Measurements from ENCODE around the gene PCBP3. TPM values are rescaled to one million over a fixed set of nuclear protein-coding genes. Genes with fewer than 3 reads are reported as not detected.

Gene PCBP3
- total and polyA plus RNA-seq, 4 donors: 0.36 to 1.6 (median 0.42) TPM

DNA sequence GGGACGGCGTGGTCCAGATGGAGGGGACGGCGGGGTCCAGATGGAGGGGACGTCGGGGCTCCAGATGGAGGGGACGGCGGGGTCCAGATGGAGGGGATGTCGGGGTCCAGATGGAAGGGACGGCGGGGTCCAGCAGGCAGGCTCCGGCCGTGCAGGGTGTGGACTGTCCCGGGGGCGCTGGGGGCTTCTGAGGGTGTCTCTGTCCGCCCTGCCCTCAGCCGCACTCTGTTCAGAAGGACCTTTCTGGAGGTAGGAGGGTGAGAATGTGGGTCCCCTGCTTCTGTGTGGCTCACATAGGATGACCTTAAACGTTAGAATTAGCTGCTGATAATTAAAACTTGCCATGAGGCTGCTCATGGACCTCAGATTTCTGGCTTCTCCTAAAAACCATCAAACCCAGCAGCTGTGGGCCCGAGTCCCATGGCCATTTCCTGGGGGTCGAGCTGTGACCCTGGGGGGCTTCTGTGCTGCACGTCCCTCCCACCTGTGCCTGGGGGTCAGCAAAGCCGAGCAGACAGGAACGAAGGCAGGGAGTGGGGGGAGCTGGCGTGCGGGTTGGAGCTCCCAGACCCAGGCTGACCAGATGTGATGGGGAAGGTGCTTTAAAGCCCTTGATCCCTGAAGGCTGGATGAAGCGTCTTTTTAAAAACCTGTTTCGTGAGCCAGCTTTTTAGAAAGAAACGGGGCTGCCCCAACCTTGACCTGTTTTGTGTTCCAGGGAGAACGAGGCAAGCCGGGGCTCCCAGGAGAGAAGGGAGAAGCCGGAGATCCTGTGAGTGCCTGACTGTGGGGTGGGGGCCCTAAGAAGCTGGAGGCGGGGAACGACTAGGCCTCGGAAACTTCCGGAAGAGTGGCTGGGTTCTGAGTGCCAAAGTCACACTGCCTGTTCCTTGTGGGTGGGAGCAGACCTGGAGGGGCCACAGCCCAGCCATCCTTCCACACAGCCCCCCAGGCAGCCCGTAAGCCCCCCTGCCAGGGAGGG is 345.1 kb downstream of the PCBP3 start:
- Histone ChIP-seq H3K4me1 (ENCODE audit: control insufficient read depth in 4 of 4, insufficient read depth in 4 of 4, low read length in 3 of 4) (no peaks in the 10 kb centered on the region), H3K27me3 (ENCODE audit: control insufficient read depth in 4 of 4, insufficient read depth in 4 of 4, low read length in 3 of 4) (no peaks in the 10 kb centered on the region), H3K9ac (ENCODE audit: low read depth in 1 of 2, low read length in 2 of 2) (no peak overlapping the region), H3K9me3 (ENCODE audit: control insufficient read depth in 4 of 4, low read length in 3 of 4) (no peaks in the 10 kb centered on the region), H3K4me3 (ENCODE audit: low read depth in 1 of 3, low read length in 3 of 3) (no peak overlapping the region), H3K36me3 (ENCODE audit: control insufficient read depth in 4 of 4, insufficient read depth in 3 of 4, low read depth in 1 of 4, low read length in 3 of 4) (peaks cover 2 to 12% (median 8%) of the 10 kb centered on the region in 4 donors), H3K27ac (ENCODE audit: low read depth in 1 of 2, low read length in 2 of 2) (no peak overlapping the region)
- TF ChIP-seq HNF4G (IDR thresholded peaks at IDR 0.05) (no peak), SP1 (IDR thresholded peaks at IDR 0.05) (no peak), GABPA (IDR thresholded peaks at IDR 0.05 in 1 of 2, conservative IDR thresholded peaks at IDR 0.05 in 1 of 2) (no peak), FOXA1 (IDR thresholded peaks at IDR 0.05) (no peak), RXRA (IDR thresholded peaks at IDR 0.05) (no peak), HNF4A (conservative IDR thresholded peaks at IDR 0.05) (no peak), FOXA2 (IDR thresholded peaks at IDR 0.05) (no peak), TAF1 (conservative IDR thresholded peaks at IDR 0.05) (no peak), JUND (IDR thresholded peaks at IDR 0.05) (no peak), NR2F2 (IDR thresholded peaks at IDR 0.05) (no peak)
- TF ChIP-seq, protein P1, sequence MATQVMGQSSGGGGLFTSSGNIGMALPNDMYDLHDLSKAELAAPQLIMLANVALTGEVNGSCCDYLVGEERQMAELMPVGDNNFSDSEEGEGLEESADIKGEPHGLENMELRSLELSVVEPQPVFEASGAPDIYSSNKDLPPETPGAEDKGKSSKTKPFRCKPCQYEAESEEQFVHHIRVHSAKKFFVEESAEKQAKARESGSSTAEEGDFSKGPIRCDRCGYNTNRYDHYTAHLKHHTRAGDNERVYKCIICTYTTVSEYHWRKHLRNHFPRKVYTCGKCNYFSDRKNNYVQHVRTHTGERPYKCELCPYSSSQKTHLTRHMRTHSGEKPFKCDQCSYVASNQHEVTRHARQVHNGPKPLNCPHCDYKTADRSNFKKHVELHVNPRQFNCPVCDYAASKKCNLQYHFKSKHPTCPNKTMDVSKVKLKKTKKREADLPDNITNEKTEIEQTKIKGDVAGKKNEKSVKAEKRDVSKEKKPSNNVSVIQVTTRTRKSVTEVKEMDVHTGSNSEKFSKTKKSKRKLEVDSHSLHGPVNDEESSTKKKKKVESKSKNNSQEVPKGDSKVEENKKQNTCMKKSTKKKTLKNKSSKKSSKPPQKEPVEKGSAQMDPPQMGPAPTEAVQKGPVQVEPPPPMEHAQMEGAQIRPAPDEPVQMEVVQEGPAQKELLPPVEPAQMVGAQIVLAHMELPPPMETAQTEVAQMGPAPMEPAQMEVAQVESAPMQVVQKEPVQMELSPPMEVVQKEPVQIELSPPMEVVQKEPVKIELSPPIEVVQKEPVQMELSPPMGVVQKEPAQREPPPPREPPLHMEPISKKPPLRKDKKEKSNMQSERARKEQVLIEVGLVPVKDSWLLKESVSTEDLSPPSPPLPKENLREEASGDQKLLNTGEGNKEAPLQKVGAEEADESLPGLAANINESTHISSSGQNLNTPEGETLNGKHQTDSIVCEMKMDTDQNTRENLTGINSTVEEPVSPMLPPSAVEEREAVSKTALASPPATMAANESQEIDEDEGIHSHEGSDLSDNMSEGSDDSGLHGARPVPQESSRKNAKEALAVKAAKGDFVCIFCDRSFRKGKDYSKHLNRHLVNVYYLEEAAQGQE (IDR thresholded peaks at IDR 0.05): no peak
- TF ChIP-seq, protein P2, sequence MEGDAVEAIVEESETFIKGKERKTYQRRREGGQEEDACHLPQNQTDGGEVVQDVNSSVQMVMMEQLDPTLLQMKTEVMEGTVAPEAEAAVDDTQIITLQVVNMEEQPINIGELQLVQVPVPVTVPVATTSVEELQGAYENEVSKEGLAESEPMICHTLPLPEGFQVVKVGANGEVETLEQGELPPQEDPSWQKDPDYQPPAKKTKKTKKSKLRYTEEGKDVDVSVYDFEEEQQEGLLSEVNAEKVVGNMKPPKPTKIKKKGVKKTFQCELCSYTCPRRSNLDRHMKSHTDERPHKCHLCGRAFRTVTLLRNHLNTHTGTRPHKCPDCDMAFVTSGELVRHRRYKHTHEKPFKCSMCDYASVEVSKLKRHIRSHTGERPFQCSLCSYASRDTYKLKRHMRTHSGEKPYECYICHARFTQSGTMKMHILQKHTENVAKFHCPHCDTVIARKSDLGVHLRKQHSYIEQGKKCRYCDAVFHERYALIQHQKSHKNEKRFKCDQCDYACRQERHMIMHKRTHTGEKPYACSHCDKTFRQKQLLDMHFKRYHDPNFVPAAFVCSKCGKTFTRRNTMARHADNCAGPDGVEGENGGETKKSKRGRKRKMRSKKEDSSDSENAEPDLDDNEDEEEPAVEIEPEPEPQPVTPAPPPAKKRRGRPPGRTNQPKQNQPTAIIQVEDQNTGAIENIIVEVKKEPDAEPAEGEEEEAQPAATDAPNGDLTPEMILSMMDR (IDR thresholded peaks at IDR 0.05; ENCODE audit: low read depth, low read length, missing input control): no peak
- TF ChIP-seq, protein P3, sequence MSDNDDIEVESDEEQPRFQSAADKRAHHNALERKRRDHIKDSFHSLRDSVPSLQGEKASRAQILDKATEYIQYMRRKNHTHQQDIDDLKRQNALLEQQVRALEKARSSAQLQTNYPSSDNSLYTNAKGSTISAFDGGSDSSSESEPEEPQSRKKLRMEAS (IDR thresholded peaks at IDR 0.05): no peak
- TF ChIP-seq, protein P4, sequence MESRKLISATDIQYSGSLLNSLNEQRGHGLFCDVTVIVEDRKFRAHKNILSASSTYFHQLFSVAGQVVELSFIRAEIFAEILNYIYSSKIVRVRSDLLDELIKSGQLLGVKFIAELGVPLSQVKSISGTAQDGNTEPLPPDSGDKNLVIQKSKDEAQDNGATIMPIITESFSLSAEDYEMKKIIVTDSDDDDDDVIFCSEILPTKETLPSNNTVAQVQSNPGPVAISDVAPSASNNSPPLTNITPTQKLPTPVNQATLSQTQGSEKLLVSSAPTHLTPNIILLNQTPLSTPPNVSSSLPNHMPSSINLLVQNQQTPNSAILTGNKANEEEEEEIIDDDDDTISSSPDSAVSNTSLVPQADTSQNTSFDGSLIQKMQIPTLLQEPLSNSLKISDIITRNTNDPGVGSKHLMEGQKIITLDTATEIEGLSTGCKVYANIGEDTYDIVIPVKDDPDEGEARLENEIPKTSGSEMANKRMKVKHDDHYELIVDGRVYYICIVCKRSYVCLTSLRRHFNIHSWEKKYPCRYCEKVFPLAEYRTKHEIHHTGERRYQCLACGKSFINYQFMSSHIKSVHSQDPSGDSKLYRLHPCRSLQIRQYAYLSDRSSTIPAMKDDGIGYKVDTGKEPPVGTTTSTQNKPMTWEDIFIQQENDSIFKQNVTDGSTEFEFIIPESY (IDR thresholded peaks at IDR 0.05): no peak
- WGBS: 83% methylated on average over 36 of the region's 36 CpGs
- DNase-seq (ENCODE audit: low spot score): no peak
